ENCODE measurements around the gene PACSIN1.

GRCh38 chr6:34537922-34538550 is 72.2 kb downstream of the PACSIN1 start:
- TF ChIP-seq POLR2A (IDR thresholded peaks at IDR 0.05; ENCODE audit: low read depth, low read length) (no peak), CTCF (IDR thresholded peaks at IDR 0.05; ENCODE audit: extremely low read depth in 1 of 2, insufficient read depth in 1 of 2, low read depth in 1 of 2, low read length in 2 of 2) (no peak), POLR2AphosphoS5 (IDR thresholded peaks at IDR 0.05; ENCODE audit: insufficient read depth, low read depth, low read length) (no peak), MAX (IDR thresholded peaks at IDR 0.05; ENCODE audit: insufficient read depth, insufficient read length) (no peak), EZH2 (IDR thresholded peaks at IDR 0.05; ENCODE audit: borderline replicate concordance, low read depth, low read length, severe bottlenecking) (no peak), JUN (IDR thresholded peaks at IDR 0.05; ENCODE audit: borderline replicate concordance, insufficient read depth, insufficient read length, low read depth) (no peak), FOS (IDR thresholded peaks at IDR 0.05; ENCODE audit: borderline replicate concordance, insufficient read depth, low read length) (no peak)

Data from endothelial cell of umbilical vein (primary cell).